ENCODE measurements around the gene NBPF9.
"Not testable (repeated sequence)": the region's sequence is repeated elsewhere in the genome, so short reads cannot be mapped to it uniquely, and the experiment has no call there.

The NBPF9 gene

GRCh38 chr1:149009761-149010160 lies 93.6 kb downstream of the NBPF9 start:
- not testable (repeated sequence) for FAIRE-seq

GRCh38 chr1:149008769-149009168 lies 94.6 kb downstream of the NBPF9 start:
- not testable (repeated sequence) for FAIRE-seq

- not testable (repeated sequence) for FAIRE-seq
These were observed 95.0 kb downstream of the NBPF9 start for GRCh38 chr1:149008326-149008725.
